GM04504 (cell line): ENCODE results near the gene PDIA6.

Experiments used
- DNase-seq: peaks from one replicate; pipeline ENCODE4 v3.0.0-alpha.2; 2012; ENCODE audit warnings: low read depth

Gene PDIA6

DNA sequence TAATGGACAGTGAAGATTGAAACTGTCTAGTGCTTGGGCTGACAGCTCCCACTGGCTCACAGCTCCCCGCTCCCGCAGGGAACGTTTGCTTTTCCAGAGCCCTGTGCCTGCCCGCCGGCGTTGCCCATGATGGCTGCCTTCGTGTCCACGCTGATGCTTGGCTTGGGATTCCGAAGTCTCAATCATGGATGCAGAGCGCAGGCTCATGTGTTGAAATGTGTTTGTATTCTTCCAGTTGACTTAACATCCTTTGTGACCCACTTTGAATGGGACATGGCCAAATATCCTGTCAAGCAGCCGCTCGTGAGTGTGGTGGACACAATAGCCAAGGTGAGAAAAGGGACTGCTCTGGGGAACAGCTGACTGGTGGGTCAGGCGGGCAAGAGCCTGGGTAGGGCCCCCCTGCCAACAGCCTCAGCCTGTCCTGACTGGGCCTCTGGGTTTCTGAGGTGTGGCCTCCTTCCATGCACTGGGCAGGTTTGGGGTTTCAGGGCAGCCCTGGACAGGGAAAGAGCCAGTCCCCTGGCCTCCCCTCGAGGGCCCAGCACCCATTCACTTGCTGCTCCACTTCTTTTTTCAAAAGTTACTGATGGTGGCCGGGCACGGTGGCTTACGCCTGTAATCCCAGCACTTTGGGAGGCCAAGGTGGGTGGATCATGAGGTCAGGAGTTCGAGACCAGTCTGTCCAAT, 48.3 kb downstream of the PDIA6 start:
- DNase-seq: no peak

DNA sequence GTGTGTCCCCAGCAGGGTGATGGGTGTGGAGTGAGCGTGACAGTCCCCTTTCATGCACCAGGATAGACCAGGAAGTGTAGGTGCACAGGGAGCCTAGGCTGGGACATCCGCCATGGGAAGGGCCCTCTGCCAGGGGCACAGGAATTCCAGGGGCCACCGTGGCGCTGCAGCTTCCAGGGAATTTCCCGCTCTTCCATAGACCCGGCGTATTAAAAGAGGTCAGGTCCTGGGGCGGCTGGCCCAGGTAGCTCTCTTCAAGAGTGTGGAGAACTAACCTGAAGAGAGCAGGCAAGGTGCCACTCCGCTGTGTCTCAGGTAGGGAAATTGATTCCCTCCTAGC, 49.2 kb downstream of the PDIA6 start:
- DNase-seq: no peak

DNA sequence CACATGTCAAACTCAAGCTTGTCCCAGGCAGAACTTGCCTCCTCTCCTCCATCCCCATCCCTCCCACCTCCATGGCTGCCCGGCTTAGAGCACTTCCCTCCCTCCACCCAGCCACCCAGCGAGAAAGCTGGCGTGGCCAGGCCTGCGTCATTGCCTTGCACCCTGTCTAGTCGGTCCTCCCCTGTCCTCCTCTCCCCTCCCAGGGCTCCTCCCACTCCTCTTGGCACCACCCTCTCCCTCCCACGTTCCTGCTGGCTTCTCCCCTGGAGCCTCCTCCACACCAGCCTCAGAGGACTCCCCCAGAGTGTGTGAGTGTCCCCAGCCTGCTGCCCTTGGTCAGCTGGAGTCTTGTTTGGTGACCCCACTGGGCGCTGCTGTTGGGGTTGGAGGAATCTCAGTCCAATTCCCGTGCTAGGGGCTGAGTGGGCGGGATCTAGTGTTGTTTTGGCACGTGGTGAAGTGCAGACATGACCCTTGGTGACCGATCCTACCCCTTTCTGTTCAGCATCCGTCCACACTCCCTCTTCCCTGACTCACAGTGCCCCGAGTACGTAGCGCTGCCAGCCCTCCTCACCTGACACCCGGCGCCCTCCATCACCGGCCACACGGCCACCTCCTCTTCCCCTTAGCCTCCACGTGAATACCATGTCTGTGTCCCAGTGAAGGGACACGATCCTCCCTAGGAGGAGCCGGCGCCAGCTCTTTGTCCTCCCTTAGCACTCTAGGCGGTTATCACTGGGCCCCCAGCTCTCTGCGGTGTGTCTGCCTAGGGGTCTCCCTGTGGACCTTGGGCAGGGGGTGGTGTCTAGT, 49.7 kb downstream of the PDIA6 start:
- DNase-seq: no peak

DNA sequence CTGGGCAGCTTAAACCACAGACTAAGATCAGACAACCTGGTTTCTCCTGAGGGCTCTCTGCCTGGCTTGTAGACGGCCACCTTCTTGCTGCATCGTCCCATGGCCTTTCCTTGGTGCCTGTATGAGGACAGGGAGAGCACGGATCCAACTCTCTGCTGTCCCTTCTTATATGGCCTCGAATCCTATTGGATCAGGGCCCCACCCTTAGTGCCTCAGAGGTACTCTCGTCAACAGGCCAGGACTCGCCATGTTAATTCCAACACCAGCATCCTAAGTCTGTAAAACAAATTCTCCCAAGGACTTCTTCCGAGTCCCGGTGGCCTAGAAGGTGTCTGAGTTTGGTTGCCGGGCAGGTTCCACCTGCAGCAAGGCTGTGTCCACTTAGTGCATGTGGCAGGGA, 51.0 kb downstream of the PDIA6 start:
- DNase-seq: no peak

DNA sequence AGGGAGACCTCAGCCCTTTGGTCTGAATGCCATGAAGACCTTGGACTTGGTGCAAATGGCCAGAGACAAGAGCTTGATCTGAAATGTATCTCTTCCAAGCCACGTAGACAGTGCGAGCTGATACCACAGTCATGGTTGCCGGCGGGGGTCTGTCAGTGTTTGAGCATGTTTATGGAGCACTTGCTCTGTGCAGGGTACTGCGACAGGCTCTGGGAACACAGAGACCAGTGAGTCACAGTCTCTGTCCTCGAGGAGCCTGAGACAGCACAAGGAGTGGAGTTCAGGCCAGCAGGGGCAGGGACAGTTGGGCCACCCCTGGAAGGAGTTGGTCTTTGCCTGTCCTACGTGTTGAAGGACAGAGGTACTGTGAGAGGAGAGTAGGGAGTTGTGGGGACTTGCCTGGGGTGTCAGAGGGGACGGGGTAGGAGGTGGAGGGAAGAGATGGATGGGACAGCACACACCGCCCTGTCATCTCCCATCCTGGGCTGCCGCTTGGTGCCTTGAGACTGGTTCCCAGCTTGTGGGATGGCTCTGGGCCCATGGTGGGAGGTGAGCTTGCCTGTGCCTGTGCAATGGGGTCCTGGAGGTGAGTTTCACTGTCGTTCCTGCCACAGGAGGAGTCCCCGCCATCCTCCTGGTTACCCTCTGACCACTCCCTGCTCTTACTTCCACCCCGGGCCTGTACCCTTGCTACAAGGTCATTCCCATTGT, 51.6 kb downstream of the PDIA6 start:
- DNase-seq: no peak

DNA sequence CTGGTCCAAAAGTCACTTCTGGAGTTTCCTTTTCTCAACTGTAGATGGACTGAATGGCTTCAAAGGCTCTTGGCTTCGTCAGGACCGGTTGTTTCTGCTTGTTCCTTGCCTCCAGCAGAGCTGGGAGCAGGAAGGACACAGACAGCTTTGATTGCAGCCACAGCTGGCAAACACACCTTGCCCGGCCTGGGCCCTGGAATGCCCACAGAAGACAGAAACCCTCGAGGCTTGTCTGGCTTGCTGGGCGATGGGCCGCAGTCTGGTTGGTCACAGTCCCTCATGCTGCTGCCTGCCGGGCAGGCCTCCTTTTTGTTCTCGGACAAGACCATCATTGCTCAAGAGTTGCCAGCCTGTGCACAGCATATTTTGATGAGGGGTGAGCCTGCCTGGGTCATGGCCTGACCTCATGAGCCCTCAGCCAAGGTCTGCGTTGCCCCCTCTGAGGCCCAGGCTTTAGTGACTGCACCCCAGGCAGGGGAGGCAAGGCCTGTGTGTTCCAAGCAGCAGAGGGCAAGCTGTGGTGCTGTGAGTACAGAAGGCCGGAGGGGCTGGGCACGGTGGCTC, 53.4 kb downstream of the PDIA6 start:
- no peak for DNase-seq

DNA sequence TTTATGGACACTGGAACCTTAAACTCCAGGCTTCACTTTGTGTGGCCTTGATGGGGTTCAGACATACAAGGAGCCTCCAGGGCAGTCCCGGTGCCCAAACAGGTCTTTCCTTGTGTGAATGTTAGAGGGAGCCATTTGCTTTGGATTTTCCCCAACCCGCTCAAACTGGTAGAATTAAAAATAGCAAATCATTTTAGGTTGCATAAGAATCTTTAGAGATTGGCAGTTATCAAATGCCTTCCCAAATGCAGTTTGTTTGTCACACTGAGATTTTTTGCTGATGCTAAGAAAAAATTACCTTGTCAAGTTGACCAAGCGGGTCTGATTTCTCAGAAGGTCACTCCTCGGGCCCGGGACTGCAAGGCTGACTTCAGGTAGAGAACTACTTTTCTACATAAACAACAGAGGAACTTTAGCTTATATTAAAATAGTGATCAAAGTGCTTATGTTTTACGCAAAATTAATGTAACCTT, 54.7 kb downstream of the PDIA6 start:
- DNase-seq: no peak

DNA sequence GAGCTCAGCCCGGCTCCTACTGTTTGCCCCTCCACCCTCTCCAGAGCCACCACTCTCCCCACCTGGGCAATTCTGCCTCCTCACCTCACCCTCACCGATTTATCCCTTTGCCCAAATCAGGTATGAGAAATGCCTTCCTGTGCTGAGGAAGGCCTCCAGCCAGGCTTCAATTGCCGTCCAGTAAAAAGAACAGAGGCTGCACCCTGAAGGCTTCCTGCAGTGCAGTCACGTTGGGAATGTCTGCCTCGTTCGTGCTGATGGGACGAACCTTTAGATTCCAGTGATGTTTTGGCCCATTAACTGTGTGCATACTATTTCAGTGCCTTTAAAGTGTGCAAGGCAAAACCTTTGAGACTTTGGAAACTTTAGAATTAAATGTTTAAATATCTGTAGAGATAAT, 57.0 kb downstream of the PDIA6 start:
- DNase-seq: no peak

DNA sequence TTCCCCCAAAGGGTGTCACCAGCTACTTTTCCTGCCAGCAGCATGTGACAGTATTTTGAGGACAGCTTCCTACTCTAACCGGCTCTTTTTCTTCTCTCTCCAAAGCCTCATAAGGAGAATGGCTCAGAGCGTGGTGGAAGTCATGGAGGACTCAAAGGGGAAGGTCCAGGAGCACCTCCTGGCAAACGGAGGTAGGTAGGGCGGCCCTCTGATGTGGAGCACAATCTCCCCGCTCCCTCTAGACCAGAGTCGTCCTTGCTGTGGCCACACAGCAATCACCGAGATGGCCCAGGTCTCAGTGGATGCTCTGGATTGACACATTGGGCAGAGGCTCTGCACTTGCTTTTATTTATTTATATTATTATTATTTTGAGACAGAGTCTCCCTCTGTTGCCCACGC, 58.7 kb downstream of the PDIA6 start:
- DNase-seq: no peak

DNA sequence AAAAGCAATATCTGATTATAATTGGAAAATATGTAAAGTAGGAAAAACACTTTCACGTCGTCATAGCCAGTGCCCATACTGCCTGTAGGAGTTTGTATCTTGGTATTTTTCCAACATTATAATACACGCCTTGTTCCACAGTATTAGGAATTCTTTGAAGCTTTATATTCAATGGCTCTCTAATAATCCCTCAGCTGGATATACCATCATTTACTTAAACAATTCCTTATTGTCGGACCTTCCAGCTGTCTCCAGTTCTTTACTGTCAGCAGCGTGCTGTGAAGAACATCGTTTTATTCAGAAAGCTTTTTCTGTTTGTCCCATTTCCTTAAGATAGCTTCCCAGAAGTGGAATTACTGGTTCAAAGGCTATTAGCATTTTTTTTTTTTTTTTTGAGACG, 59.4 kb downstream of the PDIA6 start:
- DNase-seq: no peak

DNA sequence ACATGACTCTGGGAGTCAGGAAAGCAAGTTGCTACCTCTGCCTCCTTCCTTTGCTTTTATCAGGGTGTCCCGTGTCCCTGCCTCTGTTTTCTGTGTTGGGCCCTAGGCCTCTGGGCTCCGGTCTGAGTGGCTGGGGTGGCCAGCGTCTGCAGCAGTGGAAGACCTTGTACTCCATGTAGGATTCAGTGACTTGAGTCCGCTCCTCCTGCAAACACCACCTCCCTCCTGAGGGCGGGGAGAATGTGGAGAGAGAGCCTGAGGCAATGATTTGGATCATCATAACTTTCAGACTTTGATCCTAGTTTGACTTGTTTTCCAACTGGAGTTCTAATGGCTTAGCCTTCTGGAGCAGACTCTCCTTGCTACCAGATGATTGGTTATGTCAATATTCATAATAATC, 60.3 kb downstream of the PDIA6 start:
- DNase-seq: no peak

DNA sequence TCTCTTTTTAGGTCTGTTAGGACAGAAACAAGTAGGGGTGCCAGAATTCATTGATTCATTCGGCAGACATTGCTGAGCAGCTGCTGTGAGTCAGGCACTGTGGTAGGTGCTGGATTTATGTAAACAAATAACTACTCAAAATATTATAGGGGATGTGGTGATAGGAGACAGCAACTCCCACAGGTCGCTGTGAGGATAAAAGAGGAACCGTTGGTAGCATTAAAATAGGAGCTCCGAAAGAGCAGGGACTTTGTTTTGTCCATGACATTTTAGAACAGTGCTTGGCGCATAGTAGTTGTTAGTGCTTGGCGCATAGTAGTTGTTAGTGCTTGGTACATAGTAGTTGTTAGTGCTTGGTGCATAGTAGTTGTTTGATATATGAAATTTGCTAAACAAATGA, 62.0 kb downstream of the PDIA6 start:
- DNase-seq: no peak

DNA sequence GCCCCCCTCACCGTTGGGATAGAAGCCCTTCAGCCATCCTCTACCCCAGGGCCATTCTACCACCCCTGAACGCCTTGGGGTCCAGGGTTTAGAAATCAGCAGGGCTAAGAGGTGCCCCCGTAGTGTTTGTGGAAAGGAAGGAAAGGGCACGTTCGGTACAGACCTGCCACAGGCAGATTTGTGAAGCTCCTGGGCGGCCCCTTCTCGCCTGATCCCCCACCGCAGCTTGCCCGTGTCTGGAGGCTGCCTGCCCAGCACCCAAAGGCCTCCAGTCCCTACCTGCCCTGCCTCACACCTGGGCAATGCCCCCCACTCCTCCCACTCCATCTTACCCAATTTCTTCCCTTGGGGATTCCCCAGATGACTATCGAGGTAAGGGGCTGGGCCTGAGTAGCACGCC, 69.9 kb downstream of the PDIA6 start:
- DNase-seq: no peak

DNA sequence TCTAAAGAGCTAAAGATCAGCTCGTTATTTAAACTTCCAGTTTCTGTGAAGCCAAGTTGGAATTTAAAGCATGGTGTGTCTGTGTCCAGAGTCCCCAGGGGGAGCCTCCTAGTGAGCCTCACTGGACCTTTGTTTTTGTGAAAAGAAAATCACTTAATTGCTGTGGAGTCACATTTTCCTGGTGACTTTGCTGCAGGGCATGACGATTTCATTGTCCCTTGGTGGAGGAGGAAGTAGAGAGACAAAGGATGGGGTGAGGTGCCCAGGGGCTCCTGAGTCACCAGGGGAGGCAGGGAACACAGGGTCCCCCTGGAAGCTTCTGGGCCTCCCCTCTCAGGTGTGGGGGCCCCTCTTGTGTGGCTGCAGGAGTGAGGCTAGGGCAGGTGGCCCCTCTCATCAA, 71.4 kb downstream of the PDIA6 start:
- no peak for DNase-seq

DNA sequence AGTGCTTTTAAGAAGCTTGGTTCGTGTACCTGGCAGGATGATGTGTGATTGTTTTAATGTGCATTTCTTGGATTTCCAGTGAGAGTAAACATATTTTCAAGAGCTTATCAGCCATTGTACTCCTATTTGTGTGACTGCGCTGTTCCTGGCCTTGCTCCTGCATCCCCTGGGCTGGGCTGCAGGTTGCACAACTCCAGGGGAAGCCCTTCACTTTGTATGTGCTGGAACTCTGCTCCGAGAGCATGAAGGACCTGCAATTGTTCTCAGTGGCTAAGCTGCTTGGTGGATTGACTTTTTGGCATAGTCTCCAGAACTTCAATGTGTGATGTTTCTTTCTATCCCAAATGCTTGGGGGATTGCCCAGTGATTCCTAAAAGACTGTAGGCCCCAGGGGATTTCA, 72.4 kb downstream of the PDIA6 start:
- DNase-seq: no peak

DNA sequence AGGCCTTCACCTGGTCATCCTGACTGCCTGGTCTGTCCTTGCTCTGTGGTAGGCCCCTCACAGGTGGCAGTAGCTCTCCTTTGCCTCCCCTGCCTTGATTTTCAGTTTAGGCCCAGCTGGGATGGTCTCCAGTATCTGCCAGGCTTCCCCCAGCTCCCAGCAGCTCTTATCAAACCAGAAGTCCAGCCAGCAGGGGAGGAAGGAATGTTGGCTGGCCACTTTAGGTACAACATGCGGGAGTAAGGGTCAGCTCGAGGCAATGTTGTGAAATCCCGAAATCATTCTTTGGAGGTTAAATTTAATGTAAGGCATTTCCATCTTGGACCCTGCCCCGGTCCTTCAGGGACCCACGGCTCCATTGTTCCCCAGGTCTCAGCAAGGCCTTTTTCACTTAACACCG, 74.4 kb downstream of the PDIA6 start:
- DNase-seq: no peak

DNA sequence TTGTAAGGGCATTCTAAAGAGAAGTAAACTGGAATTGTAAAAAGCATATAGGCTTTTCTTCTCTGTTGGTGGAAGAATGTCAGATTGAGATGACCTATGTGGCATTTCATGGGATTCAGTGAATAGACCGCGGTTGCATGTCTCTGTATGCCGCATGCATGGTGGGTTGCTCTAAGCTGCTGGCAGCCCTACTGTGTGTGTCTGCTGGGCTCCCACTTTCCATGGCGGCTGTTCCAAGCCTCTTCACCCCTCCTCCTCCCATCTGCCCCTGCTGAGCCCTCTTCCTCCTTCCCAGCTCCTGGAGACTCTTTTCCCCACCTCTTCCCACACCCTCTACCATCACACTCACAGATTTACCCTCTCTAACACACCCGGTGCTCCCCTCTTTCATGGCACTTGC, 78.6 kb downstream of the PDIA6 start:
- DNase-seq: no peak

DNA sequence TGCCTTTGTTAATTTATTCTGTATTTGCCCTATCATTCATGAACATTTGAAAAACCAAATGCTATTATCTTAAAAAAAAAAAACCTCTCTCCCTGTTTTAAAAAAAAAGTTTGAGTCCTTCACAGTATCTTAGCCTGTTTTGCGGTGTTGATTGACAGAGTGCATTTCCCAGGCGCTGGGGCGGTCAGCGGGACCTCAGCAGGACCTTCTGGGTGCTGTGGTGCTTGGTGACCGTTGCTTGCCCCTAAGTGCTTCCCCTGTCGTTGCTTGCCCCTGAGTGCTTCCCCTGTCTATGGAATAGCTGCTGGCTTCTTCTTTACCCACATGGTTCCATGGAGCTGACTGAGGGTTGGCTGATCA, 79.0 kb downstream of the PDIA6 start:
- DNase-seq: no peak
